ENCODE data around the gene PTPRT. TPM values are rescaled to one million over a fixed set of nuclear protein-coding genes. Genes with fewer than 3 reads are reported as not detected.

The PTPRT gene
- total RNA-seq, 1 donor = not detected

DNA sequence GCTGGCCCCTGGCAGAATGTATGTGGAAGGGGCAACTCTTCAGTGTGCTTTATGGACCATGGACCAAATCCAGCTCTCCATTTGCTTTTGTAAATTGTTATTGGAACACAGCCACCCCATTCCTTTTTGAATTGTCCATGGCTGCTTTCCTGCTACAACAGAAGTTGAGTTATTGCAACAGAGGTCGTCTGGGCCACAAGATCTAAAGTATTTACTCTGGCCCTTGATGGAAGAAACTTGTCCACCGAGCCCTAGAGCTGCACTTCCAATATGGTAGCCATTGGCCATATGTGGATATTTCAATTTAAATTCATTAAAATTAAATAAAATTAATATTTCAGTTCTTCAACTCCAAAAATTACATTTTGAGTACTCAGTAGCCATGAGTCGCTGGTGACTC lies 543.5 kb downstream of the PTPRT start:
- TF ChIP-seq, protein P1, sequence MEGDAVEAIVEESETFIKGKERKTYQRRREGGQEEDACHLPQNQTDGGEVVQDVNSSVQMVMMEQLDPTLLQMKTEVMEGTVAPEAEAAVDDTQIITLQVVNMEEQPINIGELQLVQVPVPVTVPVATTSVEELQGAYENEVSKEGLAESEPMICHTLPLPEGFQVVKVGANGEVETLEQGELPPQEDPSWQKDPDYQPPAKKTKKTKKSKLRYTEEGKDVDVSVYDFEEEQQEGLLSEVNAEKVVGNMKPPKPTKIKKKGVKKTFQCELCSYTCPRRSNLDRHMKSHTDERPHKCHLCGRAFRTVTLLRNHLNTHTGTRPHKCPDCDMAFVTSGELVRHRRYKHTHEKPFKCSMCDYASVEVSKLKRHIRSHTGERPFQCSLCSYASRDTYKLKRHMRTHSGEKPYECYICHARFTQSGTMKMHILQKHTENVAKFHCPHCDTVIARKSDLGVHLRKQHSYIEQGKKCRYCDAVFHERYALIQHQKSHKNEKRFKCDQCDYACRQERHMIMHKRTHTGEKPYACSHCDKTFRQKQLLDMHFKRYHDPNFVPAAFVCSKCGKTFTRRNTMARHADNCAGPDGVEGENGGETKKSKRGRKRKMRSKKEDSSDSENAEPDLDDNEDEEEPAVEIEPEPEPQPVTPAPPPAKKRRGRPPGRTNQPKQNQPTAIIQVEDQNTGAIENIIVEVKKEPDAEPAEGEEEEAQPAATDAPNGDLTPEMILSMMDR (IDR thresholded peaks at IDR 0.05; ENCODE audit: insufficient read depth, low read depth, low read length) = no peak
- no peak overlapping the region for H3K4me3 ChIP-seq (ENCODE audit: low read depth, low read length)
- DNase-seq (ENCODE audit: low read depth) = no peak

- TF ChIP-seq, protein P1 (IDR thresholded peaks at IDR 0.05; ENCODE audit: insufficient read depth, low read depth, low read length) = no peak
- DNase-seq (ENCODE audit: low read depth) = no peak
Measured at GRCh38 chr20:42641886-42642285, 547.8 kb downstream of the PTPRT start.

DNA sequence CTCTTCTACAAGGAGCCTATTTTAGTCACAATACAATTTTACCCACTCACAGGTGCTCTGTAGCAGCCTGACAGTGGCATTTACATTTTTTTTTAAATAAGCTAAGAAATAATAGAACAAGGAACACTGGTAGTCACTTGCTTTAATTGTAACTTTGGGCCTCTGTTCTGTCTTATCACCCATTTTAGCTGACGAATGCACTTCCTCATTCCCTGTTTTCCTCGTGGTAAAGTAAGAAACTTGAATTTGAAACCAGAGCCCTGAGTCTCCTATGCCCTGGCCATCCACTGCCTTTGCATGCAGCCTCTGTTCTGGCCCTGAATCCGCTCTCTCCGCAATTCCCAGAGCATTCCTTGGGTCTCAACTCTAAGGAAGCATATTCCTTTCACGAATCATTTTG lies 550.6 kb downstream of the PTPRT start:
- no peak for DNase-seq (ENCODE audit: low read depth)
- no peak overlapping the region for H3K4me3 ChIP-seq (ENCODE audit: low read depth, low read length)
- TF ChIP-seq, protein P1 (IDR thresholded peaks at IDR 0.05; ENCODE audit: insufficient read depth, low read depth, low read length) = no peak

More at GRCh38 chr20:42641886-42642285, 547.8 kb downstream of the PTPRT start:
- no peak overlapping the region for H3K4me3 ChIP-seq (ENCODE audit: low read depth, low read length)

DNA sequence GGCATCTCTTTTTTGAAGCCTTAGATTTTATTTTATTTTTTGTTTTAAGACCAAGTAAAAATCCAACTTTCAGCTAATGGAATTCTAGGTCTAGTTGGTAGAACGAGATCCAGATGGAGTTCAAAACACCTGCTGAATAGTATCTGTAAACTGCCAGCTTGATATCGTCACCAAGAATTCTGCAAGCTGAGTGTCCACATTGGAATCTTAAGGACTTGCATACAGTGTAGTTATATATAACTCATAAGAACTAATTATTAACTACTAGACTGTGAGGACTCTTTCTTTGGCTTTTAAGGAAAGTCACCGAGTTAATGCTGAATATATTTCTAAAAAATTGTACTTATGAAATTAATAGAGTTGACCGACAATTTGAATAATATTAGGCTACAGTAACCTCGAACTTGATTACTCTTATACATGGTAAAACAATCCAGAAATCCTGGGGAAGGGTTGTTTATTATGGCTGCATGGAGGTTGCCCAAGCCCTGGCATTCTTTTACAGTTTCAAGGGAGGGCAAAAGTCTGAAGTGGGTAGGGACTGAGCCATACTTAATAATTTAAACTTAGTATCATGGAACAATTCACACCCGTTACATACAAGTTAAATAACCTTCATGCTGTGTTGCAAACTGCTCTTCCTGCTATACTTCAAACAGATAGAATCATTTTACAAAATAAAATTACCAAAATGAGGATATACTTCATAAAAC lies 553.9 kb downstream of the PTPRT start:
- TF ChIP-seq, protein P1 (IDR thresholded peaks at IDR 0.05; ENCODE audit: insufficient read depth, low read depth, low read length) = no peak
- DNase-seq (ENCODE audit: low read depth) = no peak
- H3K4me3 ChIP-seq (ENCODE audit: low read depth, low read length) = no peak overlapping the region

- H3K4me3 ChIP-seq (ENCODE audit: low read depth, low read length) = no peak overlapping the region
- DNase-seq (ENCODE audit: low read depth) = no peak
- TF ChIP-seq, protein P1 (IDR thresholded peaks at IDR 0.05; ENCODE audit: insufficient read depth, low read depth, low read length) = no peak
Measured at GRCh38 chr20:42634156-42634555, 555.5 kb downstream of the PTPRT start.

DNA sequence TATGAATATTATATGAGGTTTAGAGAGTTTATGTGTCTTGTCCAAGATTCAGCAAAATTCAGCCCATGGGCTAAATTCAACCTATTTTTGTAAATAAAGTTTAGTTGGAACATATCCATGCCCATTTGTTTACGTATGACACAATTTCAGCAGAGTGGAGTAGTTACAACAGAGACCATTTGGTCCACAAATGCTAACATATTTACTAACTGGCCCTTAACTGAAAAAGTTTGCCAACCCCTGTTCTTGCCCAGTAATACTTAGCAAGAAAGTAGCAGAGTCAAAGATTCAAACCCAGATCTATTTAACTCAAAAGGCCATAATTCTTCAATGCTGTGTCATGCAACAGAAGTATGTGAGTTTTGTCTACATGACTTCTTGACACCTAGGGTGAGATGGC lies 561.0 kb downstream of the PTPRT start:
- H3K4me3 ChIP-seq (ENCODE audit: low read depth, low read length) = no peak overlapping the region
- no peak for DNase-seq (ENCODE audit: low read depth)
- TF ChIP-seq, protein P1 (IDR thresholded peaks at IDR 0.05; ENCODE audit: insufficient read depth, low read depth, low read length) = no peak

GRCh38 chr20:42613076-42613475 lies 576.6 kb downstream of the PTPRT start:
- no peak overlapping the region for H3K4me3 ChIP-seq (ENCODE audit: low read depth, low read length)
- TF ChIP-seq, protein P1 (IDR thresholded peaks at IDR 0.05; ENCODE audit: insufficient read depth, low read depth, low read length) = no peak
- DNase-seq (ENCODE audit: low read depth) = no peak
